K562 (cell line): ENCODE measurements around the gene PDPK1. TPM values are rescaled to one million over a fixed set of nuclear protein-coding genes. Genes with fewer than 3 reads are reported as not detected.

ENCODE experiments used
- CBFB ChIP-seq: sonication (generic); formaldehyde crosslinking; IDR thresholded peaks from 2 replicates; pipeline ENCODE4 v1.4.0; 2020; ENCODE audit warnings: mild to moderate bottlenecking, missing genetic modification reagents
- CREB1 ChIP-seq, 2 experiments: sonication (generic) in 1 of 2; formaldehyde crosslinking in 1 of 2; IDR thresholded peaks; 2 replicates each; pipeline versions ENCODE4 v1.6.1 to v1.8.0; 2012 to 2022; ENCODE audit warnings: inconsistent platforms in 1 of 2, mild to moderate bottlenecking in 1 of 2, missing genetic modification reagents in 1 of 2, moderate library complexity in 1 of 2
- DMBX1 ChIP-seq: fragments of 250-450 bp; sonication (Bioruptor Pico); IDR thresholded peaks from 2 replicates; pipeline ENCODE4 v1.8.0; 2022; ENCODE audit warnings: inconsistent platforms, mild to moderate bottlenecking, moderate library complexity, borderline replicate concordance
- EP400 ChIP-seq: fragments of 450-650 bp; IDR thresholded peaks from 2 replicates; pipeline ENCODE4 v1.6.1; 2017; ENCODE audit warnings: antibody characterized with exemption, mild to moderate bottlenecking, moderate library complexity
- KLF1 ChIP-seq: fragments of 450-650 bp; IDR thresholded peaks from 2 replicates; pipeline ENCODE4 v1.6.1; 2016; ENCODE audit warnings: missing genetic modification characterization, missing compliant biosample characterization
- RUNX1 ChIP-seq: sonication (generic); IDR thresholded peaks from 2 replicates; pipeline ENCODE4 v1.6.1; 2016; ENCODE audit warnings: antibody characterized with exemption, low read depth
- SNAPC5 ChIP-seq: fragments of 250-450 bp; sonication (Bioruptor Pico); IDR thresholded peaks from 2 replicates; pipeline ENCODE4 v1.8.0; 2021; ENCODE audit warnings: moderate library complexity, mild to moderate bottlenecking, inconsistent platforms
- TCF7L2 ChIP-seq: fragments of 150-350 bp; IDR thresholded peaks from 2 replicates; pipeline ENCODE4 v1.6.1; 2016; ENCODE audit warnings: low read depth, mild to moderate bottlenecking, low read length, moderate library complexity
- TFAP4 ChIP-seq: sonication (generic); formaldehyde crosslinking; IDR thresholded peaks from 2 replicates; pipeline ENCODE4 v1.8.0; 2022; ENCODE audit warnings: missing genetic modification reagents, mild to moderate bottlenecking, moderate library complexity, borderline replicate concordance
- XRCC4 ChIP-seq: IDR thresholded peaks from one replicate; pipeline ENCODE4 v1.6.1; 2011; ENCODE audit not compliant: insufficient read depth, insufficient read length; ENCODE audit errors: extremely low read depth
- ZBTB26 ChIP-seq: fragments of 450-650 bp; formaldehyde crosslinking; IDR thresholded peaks from 2 replicates; pipeline ENCODE4 v1.4.0; 2022; ENCODE audit warnings: missing genetic modification characterization
- ZMIZ1 ChIP-seq, 2 experiments: fragments of 150-350 bp in 1 of 2; IDR thresholded peaks; 2 replicates each; pipeline ENCODE4 v1.6.1; 2012 to 2016; ENCODE audit warnings: low read depth in 2 of 2, low read length in 2 of 2, mild to moderate bottlenecking in 1 of 2, moderate library complexity in 1 of 2
- ZNF12 ChIP-seq: sonication (generic); formaldehyde crosslinking; IDR thresholded peaks from 2 replicates; pipeline ENCODE4 v1.4.0; 2020; ENCODE audit warnings: mild to moderate bottlenecking, missing genetic modification reagents
- ZNF511 ChIP-seq: sonication (generic); formaldehyde crosslinking; IDR thresholded peaks from 2 replicates; pipeline ENCODE4 v1.8.0; 2022; ENCODE audit warnings: mild to moderate bottlenecking, missing genetic modification reagents
- polyA plus RNA-seq, 8 experiments: library from polyadenylated mRNA; depleted of rRNA in 4 of 8; stranded (reverse) in 5 of 8; unstranded in 3 of 8; fragments of >200 nt; fragmentation: Nextera tagmentation in 2 of 8; fragmentation: Illumina TruSeq in 1 of 8; extraction: Ambion mirVana in 2 of 8; extraction: Trizol in 1 of 8; gene quantifications; 2 replicates each; pipeline versions ENCODE4 v1.2.1 to v1.2.3, GENCODE V29; 2011 to 2014; ENCODE audit warnings: inconsistent platforms in 1 of 8, missing spikeins in 1 of 8
- total RNA-seq, 7 experiments: library from RNA; depleted of rRNA in 6 of 7; stranded (reverse); fragments of >200 nt in 6 of 7; fragmentation: Illumina TruSeq in 2 of 7; extraction: Trizol in 2 of 7; gene quantifications; 2 replicates each; pipeline versions ENCODE4 v1.2.1 to v1.2.3, GENCODE V29; 2011 to 2021; ENCODE audit warnings: low replicate concordance in 1 of 7
- TF ChIP-seq, protein P1 (sequence below): sonication (generic); formaldehyde crosslinking; IDR thresholded peaks from 2 replicates; pipeline ENCODE4 v1.8.0; 2023; ENCODE audit warnings: mild to moderate bottlenecking, missing genetic modification reagents

Gene PDPK1
- total and polyA plus RNA-seq, 9 of the 15 experiments (the other 6 are each of a cell fraction or from before 2014, with no cell fraction given), result 4.0 to 37.2 (median 18.7) TPM

DNA sequence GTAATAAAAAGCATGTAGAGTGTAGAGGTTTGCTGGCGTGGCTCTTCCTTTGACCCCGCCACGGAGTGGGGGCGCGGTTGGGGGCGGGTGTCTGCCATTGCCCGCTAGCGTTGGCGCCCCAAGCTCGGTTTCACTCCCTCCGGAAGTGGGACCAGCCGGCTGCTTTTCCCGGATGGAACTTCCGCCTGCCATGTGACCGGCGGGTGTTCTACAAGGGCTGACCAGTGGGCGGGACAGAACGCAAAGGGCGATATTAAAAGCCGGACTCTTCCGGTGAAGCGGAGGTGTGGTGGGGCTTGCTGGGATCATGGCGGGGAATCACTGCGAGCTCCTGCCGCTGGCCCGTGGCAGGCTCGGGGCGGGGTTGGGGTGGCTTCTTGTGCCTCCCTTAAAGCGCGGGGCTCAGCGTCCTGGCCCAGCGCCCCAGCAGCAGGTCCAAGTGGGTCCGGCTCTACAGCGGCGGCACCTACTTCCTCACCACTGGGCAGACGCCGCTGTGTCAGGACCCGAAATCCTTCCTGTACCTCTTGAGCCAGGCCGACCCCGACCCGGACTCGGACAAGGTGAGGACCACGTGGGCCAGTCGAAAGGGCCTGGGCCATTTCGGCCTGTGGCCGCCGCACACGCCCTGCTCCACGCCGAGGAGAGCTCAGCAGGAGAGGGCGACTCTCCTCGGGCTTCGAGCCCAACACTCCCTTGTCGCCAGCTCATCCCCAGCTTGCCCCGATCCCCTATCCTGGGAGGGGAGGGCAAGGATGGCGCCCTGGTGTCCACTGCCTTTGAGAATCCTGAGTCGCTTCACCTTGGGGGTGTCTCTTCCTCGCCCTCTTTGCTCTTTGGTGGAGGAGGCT, 65.6 kb downstream of the PDPK1 start (continued):
- TF ChIP-seq ZNF12 (CRISPR knock-in tag) (0 out of 2 replicates have a peak, but pooled peaks have one; percentile 64), ZBTB26 (CRISPR knock-in tag) (peak; percentile 15; the same call in 1 of the 2 replicates), RUNX1 (0 out of 2 replicates have a peak, but pooled peaks have one; percentile 23), DMBX1 (CRISPR knock-in tag) (peak; percentile 42; the same call in 1 of the 2 replicates), KLF1 (tag) (peak; percentile 57; the same call in 1 of the 2 replicates), ZMIZ1 (IDR thresholded peaks at IDR 0.05; ENCODE audit: low read depth in 2 of 2, low read length in 2 of 2) (no peak), TCF7L2 (0 out of 2 replicates have a peak, but pooled peaks have one; percentile 16), EP400 (peak; percentile 98), CREB1 (IDR thresholded peaks at IDR 0.05) (peak; percentile 66), CREB1 (CRISPR knock-in tag; IDR thresholded peaks at IDR 0.05) (no peak), SNAPC5 (CRISPR knock-in tag) (no peak), ZNF511 (CRISPR knock-in tag) (no peak; the same call in 1 of the 2 replicates), CBFB (peak; percentile 91; the same call in 1 of the 2 replicates), XRCC4 (no peak), TFAP4 (peak; percentile 95)
- TF ChIP-seq, protein P1, sequence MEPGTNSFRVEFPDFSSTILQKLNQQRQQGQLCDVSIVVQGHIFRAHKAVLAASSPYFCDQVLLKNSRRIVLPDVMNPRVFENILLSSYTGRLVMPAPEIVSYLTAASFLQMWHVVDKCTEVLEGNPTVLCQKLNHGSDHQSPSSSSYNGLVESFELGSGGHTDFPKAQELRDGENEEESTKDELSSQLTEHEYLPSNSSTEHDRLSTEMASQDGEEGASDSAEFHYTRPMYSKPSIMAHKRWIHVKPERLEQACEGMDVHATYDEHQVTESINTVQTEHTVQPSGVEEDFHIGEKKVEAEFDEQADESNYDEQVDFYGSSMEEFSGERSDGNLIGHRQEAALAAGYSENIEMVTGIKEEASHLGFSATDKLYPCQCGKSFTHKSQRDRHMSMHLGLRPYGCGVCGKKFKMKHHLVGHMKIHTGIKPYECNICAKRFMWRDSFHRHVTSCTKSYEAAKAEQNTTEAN (CRISPR knock-in tag), result no peak
